Measurements from ENCODE around the gene ZSCAN12. TPM values are rescaled to one million over a fixed set of nuclear protein-coding genes. Genes with fewer than 3 reads are reported as not detected.

ZSCAN12 gene
- total and polyA plus RNA-seq, 10 of the 15 experiments (the other 5 are each of a cell fraction or from before 2014, with no cell fraction given) = 1.2 to 12.2 (median 7.4) TPM

- H2AFZ ChIP-seq (ENCODE audit: control insufficient read depth, low read depth, low read length) = no peak overlapping the region
- ATAC-seq (peak; percentile 93), FAIRE-seq (peak; percentile 86), DNase-seq (ENCODE audit: low read depth, low spot score) (peak; percentile 24)
- no TSS peak for BruUV-seq (replicated peaks)
- ChIA-PET SMC1A (ENCODE audit: uncharacterized antibody, unreplicated experiment) (interaction anchor here (1.2 kb wide), 1 partner anchor 15 kb away, joined by 3 read pairs; no protein-coding TSS in a partner anchor), RAD21 (ENCODE audit: unreplicated experiment) (interaction anchor here (0.6 to 1.0 kb wide), 2 partner anchors 13 to 14 kb away, joined by 3 read pairs; no protein-coding TSS in a partner anchor), CTCF (no interaction called here), POLR2A (no interaction called here)
- H3K27ac ChIP-seq (ENCODE audit: control insufficient read depth, insufficient read depth) = no peak overlapping the region
- no peaks in the 10 kb centered on the region for H3K79me2 ChIP-seq (ENCODE audit: control insufficient read depth, insufficient read depth, low read length)
- peaks cover 14% of the 10 kb centered on the region for H3K4me1 ChIP-seq (ENCODE audit: control insufficient read depth, insufficient read depth, low read length)
- H3K9ac ChIP-seq (ENCODE audit: control insufficient read depth, insufficient read depth, low read length) = no peak overlapping the region
- H3K9me3 ChIP-seq (replicated peaks; ENCODE audit: control insufficient read depth, insufficient read depth, low read length) = no peaks in the 10 kb centered on the region
- no peaks in the 10 kb centered on the region for H3K27me3 ChIP-seq (replicated peaks in 1 of 2; ENCODE audit: control insufficient read depth in 2 of 2, insufficient read depth in 2 of 2, low read length in 1 of 2)
- H3K4me3 ChIP-seq = no peak overlapping the region
- intact Hi-C loops (cut with micrococcal nuclease; ENCODE audit: unreplicated experiment) = no loop called here
- in situ Hi-C loops (cut with MboI) = loop anchor here (25.0 kb wide), 1 partner anchor 1206 kb away; no protein-coding TSS in a partner anchor
- 5% methylated on average over 4 of the region's 4 CpGs for WGBS (ENCODE audit: insufficient coverage, insufficient replicate concordance, low lambda C conversion rate, missing lambda C conversion rate)
- H3K4me2 ChIP-seq (ENCODE audit: control insufficient read depth, insufficient read depth) = no peak overlapping the region; the same call in none of the 2 replicates
- no peak for TF ChIP-seq ETV6 (conservative IDR thresholded peaks at IDR 0.05 in 1 of 2, IDR thresholded peaks at IDR 0.05 in 1 of 2; ENCODE audit: borderline replicate concordance in 1 of 2, low read depth in 1 of 2)
- peak; percentile 65 to 77 for TF ChIP-seq IKZF2 (IDR thresholded peaks at IDR 0.05)
- TF ChIP-seq, protein P1, sequence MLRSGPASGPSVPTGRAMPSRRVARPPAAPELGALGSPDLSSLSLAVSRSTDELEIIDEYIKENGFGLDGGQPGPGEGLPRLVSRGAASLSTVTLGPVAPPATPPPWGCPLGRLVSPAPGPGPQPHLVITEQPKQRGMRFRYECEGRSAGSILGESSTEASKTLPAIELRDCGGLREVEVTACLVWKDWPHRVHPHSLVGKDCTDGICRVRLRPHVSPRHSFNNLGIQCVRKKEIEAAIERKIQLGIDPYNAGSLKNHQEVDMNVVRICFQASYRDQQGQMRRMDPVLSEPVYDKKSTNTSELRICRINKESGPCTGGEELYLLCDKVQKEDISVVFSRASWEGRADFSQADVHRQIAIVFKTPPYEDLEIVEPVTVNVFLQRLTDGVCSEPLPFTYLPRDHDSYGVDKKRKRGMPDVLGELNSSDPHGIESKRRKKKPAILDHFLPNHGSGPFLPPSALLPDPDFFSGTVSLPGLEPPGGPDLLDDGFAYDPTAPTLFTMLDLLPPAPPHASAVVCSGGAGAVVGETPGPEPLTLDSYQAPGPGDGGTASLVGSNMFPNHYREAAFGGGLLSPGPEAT (IDR thresholded peaks at IDR 0.05; ENCODE audit: low read depth) = peak; percentile 37; the same call in 1 of the 2 replicates
- TF ChIP-seq, protein P2, sequence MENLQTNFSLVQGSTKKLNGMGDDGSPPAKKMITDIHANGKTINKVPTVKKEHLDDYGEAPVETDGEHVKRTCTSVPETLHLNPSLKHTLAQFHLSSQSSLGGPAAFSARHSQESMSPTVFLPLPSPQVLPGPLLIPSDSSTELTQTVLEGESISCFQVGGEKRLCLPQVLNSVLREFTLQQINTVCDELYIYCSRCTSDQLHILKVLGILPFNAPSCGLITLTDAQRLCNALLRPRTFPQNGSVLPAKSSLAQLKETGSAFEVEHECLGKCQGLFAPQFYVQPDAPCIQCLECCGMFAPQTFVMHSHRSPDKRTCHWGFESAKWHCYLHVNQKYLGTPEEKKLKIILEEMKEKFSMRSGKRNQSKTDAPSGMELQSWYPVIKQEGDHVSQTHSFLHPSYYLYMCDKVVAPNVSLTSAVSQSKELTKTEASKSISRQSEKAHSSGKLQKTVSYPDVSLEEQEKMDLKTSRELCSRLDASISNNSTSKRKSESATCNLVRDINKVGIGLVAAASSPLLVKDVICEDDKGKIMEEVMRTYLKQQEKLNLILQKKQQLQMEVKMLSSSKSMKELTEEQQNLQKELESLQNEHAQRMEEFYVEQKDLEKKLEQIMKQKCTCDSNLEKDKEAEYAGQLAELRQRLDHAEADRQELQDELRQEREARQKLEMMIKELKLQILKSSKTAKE (IDR thresholded peaks at IDR 0.05; ENCODE audit: low read depth, poor library complexity, severe bottlenecking) = peak; percentile 29
- 0 out of 2 replicates have a peak, but pooled peaks have one; percentile 41 for TF ChIP-seq DPF2 (IDR thresholded peaks at IDR 0.05)
- TF ChIP-seq SMC3 (IDR thresholded peaks at IDR 0.05; ENCODE audit: borderline replicate concordance, low read length) = no peak
- peak; percentile 74 for TF ChIP-seq JUNB (IDR thresholded peaks at IDR 0.05)
- peak; percentile 41; the same call in 1 of the 2 replicates for TF ChIP-seq RUNX3 (IDR thresholded peaks at IDR 0.05; ENCODE audit: low read length)
- peak; percentile 12 for TF ChIP-seq MEF2B (IDR thresholded peaks at IDR 0.05; ENCODE audit: partially characterized antibody, poor library complexity, severe bottlenecking)
- no peak for TF ChIP-seq ZSCAN29 (IDR thresholded peaks at IDR 0.05)
- 0 out of 2 replicates have a peak, but pooled peaks have one; percentile 52 for TF ChIP-seq IRF4 (IDR thresholded peaks at IDR 0.05; ENCODE audit: low read depth, low read length)
- peak; percentile 60 for TF ChIP-seq ZNF24 (IDR thresholded peaks at IDR 0.05)
- TF ChIP-seq EP300 (IDR thresholded peaks at IDR 0.05; ENCODE audit: borderline replicate concordance in 1 of 2, control insufficient read depth in 1 of 2, low read depth in 2 of 2, low read length in 2 of 2) = peak in 1 of 2 experiments; percentile 38; a peak in 1 of 4 replicates
- peak; percentile 56; the same call in 1 of the 2 replicates for TF ChIP-seq IKZF1 (conservative IDR thresholded peaks at IDR 0.05)
- peak; percentile 24 to 54; a peak in 2 of 4 replicates for TF ChIP-seq BHLHE40 (IDR thresholded peaks at IDR 0.05; ENCODE audit: borderline replicate concordance in 1 of 2, low read depth in 2 of 2, low read length in 1 of 2)
- peak; percentile 96 for TF ChIP-seq SPI1 (IDR thresholded peaks at IDR 0.05; ENCODE audit: borderline replicate concordance, insufficient read depth, low read depth, low read length)
- no peak for TF ChIP-seq JUND (IDR thresholded peaks at IDR 0.05; ENCODE audit: low read depth, low read length)
- peak; percentile 34; the same call in 1 of the 2 replicates for TF ChIP-seq MTA2 (IDR thresholded peaks at IDR 0.05; ENCODE audit: low read depth)
- H3K36me3 ChIP-seq (ENCODE audit: control insufficient read depth in 2 of 2, insufficient read depth in 2 of 2, low read length in 1 of 2) = peaks cover 0 to 4% of the 10 kb centered on the region in 2 experiments; a peak in 1 of 4 replicates
- no peaks in the 10 kb centered on the region for H4K20me1 ChIP-seq (ENCODE audit: control insufficient read depth, insufficient read depth)
These were observed 31.0 kb downstream of the ZSCAN12 start for GRCh38 chr6:28368522-28368921.

All from GM12878 (cell line).